ENCODE measurements around the gene FOXP1. TPM values are rescaled to one million over a fixed set of nuclear protein-coding genes. Genes with fewer than 3 reads are reported as not detected.

Gene FOXP1
- polyA plus RNA-seq, 1 donor from 2014 or later: 5.6 TPM

DNA sequence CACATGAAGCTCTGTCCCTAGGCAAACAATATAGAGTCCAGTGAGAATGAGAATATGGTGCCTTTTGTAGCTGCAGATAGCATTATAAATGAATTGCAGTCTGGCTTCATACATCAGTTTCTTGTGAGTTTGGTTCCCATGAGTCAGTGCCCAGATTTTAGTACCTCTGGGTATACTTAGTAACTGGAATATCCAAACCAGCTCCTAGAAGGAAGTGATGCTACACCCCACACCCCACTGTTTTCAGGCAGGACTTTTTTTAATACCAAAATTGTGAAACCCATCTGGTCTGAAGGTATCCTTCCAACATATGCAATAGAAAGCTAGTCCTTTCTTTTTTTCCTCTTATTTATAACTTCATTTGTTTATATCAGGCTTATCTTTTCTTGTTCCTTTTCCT is 42.1 kb upstream of the FOXP1 start:
- no peaks in the 10 kb centered on the region for H3K9me2 ChIP-seq (ENCODE audit: insufficient read depth, low read length)
- no peaks in the 10 kb centered on the region for H3K36me3 ChIP-seq (ENCODE audit: insufficient read depth, low read length)
- no peaks in the 10 kb centered on the region for H4K20me1 ChIP-seq (ENCODE audit: insufficient read depth)
- no peak overlapping the region for H3K4me2 ChIP-seq (ENCODE audit: low read length)
- H3K9ac ChIP-seq (ENCODE audit: low read length): no peak overlapping the region
- no peak overlapping the region for H2AFZ ChIP-seq (ENCODE audit: low read depth, low read length)
- H3K27me3 ChIP-seq (ENCODE audit: insufficient read depth, low read depth, low read length): no peaks in the 10 kb centered on the region
- TF ChIP-seq TAF1 (IDR thresholded peaks at IDR 0.05; ENCODE audit: low read depth) (no peak), EZH2 (IDR thresholded peaks at IDR 0.05; ENCODE audit: borderline replicate concordance, insufficient read depth, low read length, poor library complexity, severe bottlenecking) (no peak), SMC3 (conservative IDR thresholded peaks at IDR 0.05; ENCODE audit: poor library complexity) (no peak), RAD21 (conservative IDR thresholded peaks at IDR 0.05) (no peak), POLR2AphosphoS5 (IDR thresholded peaks at IDR 0.05) (no peak), MXI1 (conservative IDR thresholded peaks at IDR 0.05; ENCODE audit: poor library complexity, severe bottlenecking) (no peak)
- TF ChIP-seq, protein P1, sequence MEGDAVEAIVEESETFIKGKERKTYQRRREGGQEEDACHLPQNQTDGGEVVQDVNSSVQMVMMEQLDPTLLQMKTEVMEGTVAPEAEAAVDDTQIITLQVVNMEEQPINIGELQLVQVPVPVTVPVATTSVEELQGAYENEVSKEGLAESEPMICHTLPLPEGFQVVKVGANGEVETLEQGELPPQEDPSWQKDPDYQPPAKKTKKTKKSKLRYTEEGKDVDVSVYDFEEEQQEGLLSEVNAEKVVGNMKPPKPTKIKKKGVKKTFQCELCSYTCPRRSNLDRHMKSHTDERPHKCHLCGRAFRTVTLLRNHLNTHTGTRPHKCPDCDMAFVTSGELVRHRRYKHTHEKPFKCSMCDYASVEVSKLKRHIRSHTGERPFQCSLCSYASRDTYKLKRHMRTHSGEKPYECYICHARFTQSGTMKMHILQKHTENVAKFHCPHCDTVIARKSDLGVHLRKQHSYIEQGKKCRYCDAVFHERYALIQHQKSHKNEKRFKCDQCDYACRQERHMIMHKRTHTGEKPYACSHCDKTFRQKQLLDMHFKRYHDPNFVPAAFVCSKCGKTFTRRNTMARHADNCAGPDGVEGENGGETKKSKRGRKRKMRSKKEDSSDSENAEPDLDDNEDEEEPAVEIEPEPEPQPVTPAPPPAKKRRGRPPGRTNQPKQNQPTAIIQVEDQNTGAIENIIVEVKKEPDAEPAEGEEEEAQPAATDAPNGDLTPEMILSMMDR (IDR thresholded peaks at IDR 0.05; ENCODE audit: poor library complexity, severe bottlenecking): no peak
- no peak overlapping the region for H3K27ac ChIP-seq (ENCODE audit: low read length)
- no peak overlapping the region for H3K4me3 ChIP-seq (ENCODE audit: low read length)
- no peaks in the 10 kb centered on the region for H3K9me3 ChIP-seq (ENCODE audit: low read length)
- no peaks in the 10 kb centered on the region for H3K79me2 ChIP-seq (replicated peaks; ENCODE audit: insufficient read depth, low read length)
- no peaks in the 10 kb centered on the region for H3F3A ChIP-seq (ENCODE audit: insufficient read depth, low read length, poor library complexity, severe bottlenecking)

DNA sequence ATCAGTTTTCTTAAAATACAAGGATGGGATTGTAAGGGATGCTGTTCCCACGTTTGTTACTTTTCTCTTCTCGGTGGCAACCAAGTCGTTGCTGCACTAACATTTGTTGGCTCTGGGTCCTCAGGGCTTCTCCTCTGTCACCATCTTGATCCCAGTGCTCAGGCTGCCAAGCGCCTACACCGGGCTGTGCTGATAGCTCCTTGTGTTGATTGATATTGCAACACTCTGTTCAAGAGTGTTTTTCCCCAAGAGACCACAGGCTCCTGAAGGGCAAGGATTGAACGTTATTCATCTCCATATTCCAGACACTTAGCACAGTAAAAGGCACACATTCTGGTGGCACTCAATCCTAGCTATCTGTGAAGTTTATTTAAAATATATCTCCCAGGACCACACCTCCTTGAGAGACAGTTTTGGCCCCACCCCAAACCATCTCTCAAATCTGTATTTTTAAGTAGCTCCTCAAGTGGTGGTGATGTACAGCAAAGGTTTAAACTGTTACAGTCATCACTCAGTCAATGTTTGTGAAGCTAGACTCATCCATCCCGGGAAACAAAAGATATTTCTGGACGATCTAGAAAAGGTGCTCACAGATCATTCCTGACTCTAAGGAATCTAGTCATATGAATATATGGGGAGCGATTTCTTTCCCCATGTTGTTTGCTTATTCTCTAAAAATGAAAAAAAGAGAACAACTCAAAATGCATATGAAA is 38.5 kb upstream of the FOXP1 start:
- no peaks in the 10 kb centered on the region for H3K36me3 ChIP-seq (ENCODE audit: insufficient read depth, low read length)
- H2AFZ ChIP-seq (ENCODE audit: low read depth, low read length): no peak overlapping the region
- TF ChIP-seq, protein P1 (IDR thresholded peaks at IDR 0.05; ENCODE audit: poor library complexity, severe bottlenecking): no peak
- no peak for TF ChIP-seq MXI1 (conservative IDR thresholded peaks at IDR 0.05; ENCODE audit: poor library complexity, severe bottlenecking)
- TF ChIP-seq POLR2AphosphoS5 (IDR thresholded peaks at IDR 0.05): no peak
- no peak for TF ChIP-seq RAD21 (conservative IDR thresholded peaks at IDR 0.05)
- TF ChIP-seq, protein P2, sequence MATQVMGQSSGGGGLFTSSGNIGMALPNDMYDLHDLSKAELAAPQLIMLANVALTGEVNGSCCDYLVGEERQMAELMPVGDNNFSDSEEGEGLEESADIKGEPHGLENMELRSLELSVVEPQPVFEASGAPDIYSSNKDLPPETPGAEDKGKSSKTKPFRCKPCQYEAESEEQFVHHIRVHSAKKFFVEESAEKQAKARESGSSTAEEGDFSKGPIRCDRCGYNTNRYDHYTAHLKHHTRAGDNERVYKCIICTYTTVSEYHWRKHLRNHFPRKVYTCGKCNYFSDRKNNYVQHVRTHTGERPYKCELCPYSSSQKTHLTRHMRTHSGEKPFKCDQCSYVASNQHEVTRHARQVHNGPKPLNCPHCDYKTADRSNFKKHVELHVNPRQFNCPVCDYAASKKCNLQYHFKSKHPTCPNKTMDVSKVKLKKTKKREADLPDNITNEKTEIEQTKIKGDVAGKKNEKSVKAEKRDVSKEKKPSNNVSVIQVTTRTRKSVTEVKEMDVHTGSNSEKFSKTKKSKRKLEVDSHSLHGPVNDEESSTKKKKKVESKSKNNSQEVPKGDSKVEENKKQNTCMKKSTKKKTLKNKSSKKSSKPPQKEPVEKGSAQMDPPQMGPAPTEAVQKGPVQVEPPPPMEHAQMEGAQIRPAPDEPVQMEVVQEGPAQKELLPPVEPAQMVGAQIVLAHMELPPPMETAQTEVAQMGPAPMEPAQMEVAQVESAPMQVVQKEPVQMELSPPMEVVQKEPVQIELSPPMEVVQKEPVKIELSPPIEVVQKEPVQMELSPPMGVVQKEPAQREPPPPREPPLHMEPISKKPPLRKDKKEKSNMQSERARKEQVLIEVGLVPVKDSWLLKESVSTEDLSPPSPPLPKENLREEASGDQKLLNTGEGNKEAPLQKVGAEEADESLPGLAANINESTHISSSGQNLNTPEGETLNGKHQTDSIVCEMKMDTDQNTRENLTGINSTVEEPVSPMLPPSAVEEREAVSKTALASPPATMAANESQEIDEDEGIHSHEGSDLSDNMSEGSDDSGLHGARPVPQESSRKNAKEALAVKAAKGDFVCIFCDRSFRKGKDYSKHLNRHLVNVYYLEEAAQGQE (IDR thresholded peaks at IDR 0.05; ENCODE audit: borderline replicate concordance): no peak
- TF ChIP-seq EP300 (conservative IDR thresholded peaks at IDR 0.05; ENCODE audit: poor library complexity, severe bottlenecking): no peak
- no peak for TF ChIP-seq SMC3 (conservative IDR thresholded peaks at IDR 0.05; ENCODE audit: poor library complexity)
- no peak for TF ChIP-seq TAF1 (IDR thresholded peaks at IDR 0.05; ENCODE audit: low read depth)
- TF ChIP-seq EZH2 (IDR thresholded peaks at IDR 0.05; ENCODE audit: borderline replicate concordance, insufficient read depth, low read length, poor library complexity, severe bottlenecking): no peak
- no peaks in the 10 kb centered on the region for H3F3A ChIP-seq (ENCODE audit: insufficient read depth, low read length, poor library complexity, severe bottlenecking)
- H3K4me3 ChIP-seq (ENCODE audit: low read length): no peak overlapping the region
- no peak overlapping the region for H3K27ac ChIP-seq (ENCODE audit: low read length)
- no peaks in the 10 kb centered on the region for H3K27me3 ChIP-seq (ENCODE audit: insufficient read depth, low read depth, low read length)
- no peak overlapping the region for H3K9ac ChIP-seq (ENCODE audit: low read length)
- H3K9me2 ChIP-seq (ENCODE audit: insufficient read depth, low read length): no peaks in the 10 kb centered on the region
- no peaks in the 10 kb centered on the region for H3K79me2 ChIP-seq (replicated peaks; ENCODE audit: insufficient read depth, low read length)
- no peaks in the 10 kb centered on the region for H3K9me3 ChIP-seq (ENCODE audit: low read length)
- H3K4me2 ChIP-seq (ENCODE audit: low read length): no peak overlapping the region
- no peaks in the 10 kb centered on the region for H4K20me1 ChIP-seq (ENCODE audit: insufficient read depth)
